ENCODE measurements around the gene DISC1.
"Not testable (repeated sequence)": the region's sequence is repeated elsewhere in the genome, so short reads cannot be mapped to it uniquely, and the experiment has no call there.

Gene DISC1

GRCh38 chr1:231776757-231777062 is 150.1 kb downstream of the DISC1 start:
- DNase-seq (ENCODE audit: low read depth), result no peak

GRCh38 chr1:231778009-231778719 is 151.6 kb downstream of the DISC1 start:
- DNase-seq (ENCODE audit: low read depth), result no peak

- no peak for DNase-seq (ENCODE audit: low read depth)
Measured at GRCh38 chr1:231779081-231779480, 152.5 kb downstream of the DISC1 start.

GRCh38 chr1:231781892-231782291 is 155.3 kb downstream of the DISC1 start:
- DNase-seq (ENCODE audit: low read depth), result no peak

GRCh38 chr1:231785073-231785472 is 158.5 kb downstream of the DISC1 start:
- DNase-seq (ENCODE audit: low read depth), result not testable (repeated sequence)

GRCh38 chr1:231786126-231786525 is 159.5 kb downstream of the DISC1 start:
- no peak for DNase-seq (ENCODE audit: low read depth)

- DNase-seq (ENCODE audit: low read depth), result no peak
Measured at GRCh38 chr1:231792634-231793033, 166.0 kb downstream of the DISC1 start.

GRCh38 chr1:231793893-231794292 is 167.3 kb downstream of the DISC1 start:
- no peak for DNase-seq (ENCODE audit: low read depth)

- no peak for DNase-seq (ENCODE audit: low read depth)
Measured at GRCh38 chr1:231796141-231796540, 169.6 kb downstream of the DISC1 start.

GRCh38 chr1:231799363-231799986 is 172.9 kb downstream of the DISC1 start:
- DNase-seq (ENCODE audit: low read depth), result no peak

- peak; percentile 58 for DNase-seq (ENCODE audit: low read depth)
Measured at GRCh38 chr1:231800108-231800507, 173.5 kb downstream of the DISC1 start.

- no peak for DNase-seq (ENCODE audit: low read depth)
Measured at GRCh38 chr1:231801042-231801585, 174.5 kb downstream of the DISC1 start.

- DNase-seq (ENCODE audit: low read depth), result no peak
Measured at GRCh38 chr1:231803353-231803752, 176.8 kb downstream of the DISC1 start.

- DNase-seq (ENCODE audit: low read depth), result no peak
Measured at GRCh38 chr1:231806623-231807495, 180.3 kb downstream of the DISC1 start.

- DNase-seq (ENCODE audit: low read depth), result no peak
Measured at GRCh38 chr1:231807541-231807940, 181.0 kb downstream of the DISC1 start.

- no peak for DNase-seq (ENCODE audit: low read depth)
Measured at GRCh38 chr1:231808116-231808515, 181.5 kb downstream of the DISC1 start.

GRCh38 chr1:231808990-231809389 is 182.4 kb downstream of the DISC1 start:
- peak; percentile 72 for DNase-seq (ENCODE audit: low read depth)

- DNase-seq (ENCODE audit: low read depth), result no peak
Measured at GRCh38 chr1:231810415-231810814, 183.8 kb downstream of the DISC1 start.

- DNase-seq (ENCODE audit: low read depth), result no peak
Measured at GRCh38 chr1:231814021-231814420, 187.4 kb downstream of the DISC1 start.

GRCh38 chr1:231814521-231814920 is 187.9 kb downstream of the DISC1 start:
- DNase-seq (ENCODE audit: low read depth), result no peak

GRCh38 chr1:231817801-231818200 is 191.2 kb downstream of the DISC1 start:
- DNase-seq (ENCODE audit: low read depth), result no peak

- DNase-seq (ENCODE audit: low read depth), result no peak
Measured at GRCh38 chr1:231818337-231818736, 191.7 kb downstream of the DISC1 start.

- DNase-seq (ENCODE audit: low read depth), result no peak
Measured at GRCh38 chr1:231821281-231821680, 194.7 kb downstream of the DISC1 start.
